Panc1 (cell line): ENCODE results near the gene DCUN1D1. TPM values are rescaled to one million over a fixed set of nuclear protein-coding genes. Genes with fewer than 3 reads are reported as not detected.

ENCODE experiments used
- ATAC-seq: fragments of 200-7000 bp; cut with Tn5 transposase; 2 replicates; pipeline ENCODE4 v1.9.1; 2020; ENCODE audit warnings: mild to moderate bottlenecking, moderate library complexity
- BruUV-seq: library from RNA; stranded (reverse); fragments of 400-500 nt; replicated peaks from 2 replicates; lab custom pipeline; 2021; lab: Mats Ljungman, UMichigan
- CTCF ChIA-PET: fragments of 300-600 bp; sonication (Branson Sonifier 250); formaldehyde crosslinking; loops from one replicate; lab custom pipeline; 2022; ENCODE audit warnings: antibody characterized with exemption; lab: Charles Lee
- POLR2A ChIA-PET: fragments of 300-600 bp; sonication (Branson Sonifier 250); formaldehyde crosslinking; loops from one replicate; lab custom pipeline; 2022; ENCODE audit warnings: antibody characterized with exemption; lab: Charles Lee
- DNase-seq: peaks from one replicate; pipeline ENCODE4 v3.0.0-alpha.2; 2010; ENCODE audit warnings: low read depth, low spot score
- H3K27ac ChIP-seq: 2 replicates; pipeline ENCODE4 v1.5.1; 2011; ENCODE audit warnings: mild to moderate bottlenecking, low read length, inconsistent platforms
- H3K27me3 ChIP-seq: fragments of 200-500 bp; sonication (Bioruptor generic); 2 replicates; pipeline ENCODE4 v1.6.0; 2014; ENCODE audit warnings: low read length, inconsistent platforms; ENCODE audit not compliant: control insufficient read depth, insufficient read depth
- H3K36me3 ChIP-seq: fragments of 200-500 bp; sonication (Bioruptor generic); 2 replicates; pipeline ENCODE4 v1.5.1; 2014; ENCODE audit warnings: inconsistent platforms, mild to moderate bottlenecking, low read length, moderate library complexity; ENCODE audit not compliant: control insufficient read depth, insufficient read depth
- H3K4me1 ChIP-seq: 2 replicates; pipeline ENCODE4 v1.5.1; 2011; ENCODE audit warnings: inconsistent platforms, mild to moderate bottlenecking, low read length, moderate library complexity; ENCODE audit not compliant: control insufficient read depth, insufficient read depth
- H3K4me3 ChIP-seq, 2 experiments: 2 replicates each; pipeline ENCODE4 v1.5.1; 2011 to 2012; ENCODE audit warnings: low read depth in 2 of 2, low read length in 2 of 2, mild to moderate bottlenecking in 2 of 2, inconsistent platforms in 1 of 2, moderate library complexity in 1 of 2
- H3K9me3 ChIP-seq: fragments of 200-500 bp; sonication (Bioruptor generic); 2 replicates; pipeline ENCODE4 v1.5.1; 2014; ENCODE audit warnings: low read depth, mild to moderate bottlenecking, inconsistent platforms, low read length, moderate library complexity; ENCODE audit not compliant: control insufficient read depth, insufficient read depth
- POLR2AphosphoS5 ChIP-seq: IDR thresholded peaks from 2 replicates; pipeline ENCODE4 v1.6.1; 2012; ENCODE audit warnings: mild to moderate bottlenecking, low read depth, low read length, moderate library complexity
- SIN3A ChIP-seq: IDR thresholded peaks from 2 replicates; pipeline ENCODE4 v1.6.1; 2012; ENCODE audit warnings: low read depth, mild to moderate bottlenecking, low read length, moderate library complexity, borderline replicate concordance; ENCODE audit not compliant: insufficient read depth
- TCF7L2 ChIP-seq: IDR thresholded peaks from 2 replicates; pipeline ENCODE4 v1.6.1; 2011; ENCODE audit warnings: mild to moderate bottlenecking, low read depth, low read length, inconsistent platforms
- in situ Hi-C: cut with HindIII; loops from 2 replicates; pipeline ENCODE4 v1.10.0; 2016; ENCODE audit warnings: low sequenced_read_pairs, low pct_unique_long_range_greater_than_20kb
- intact Hi-C: fragments of 100-400 bp; cut with micrococcal nuclease; formaldehyde crosslinking; loops from one replicate; pipeline ENCODE4 v1.10.0; 2022; ENCODE audit not compliant: unreplicated experiment
- total RNA-seq: library from RNA; stranded (reverse); gene quantifications from one replicate; pipeline ENCODE4 v1.2.1, GENCODE V29; 2021; ENCODE audit not compliant: unreplicated experiment
- TF ChIP-seq, protein P1 (sequence below), 2 experiments: IDR thresholded peaks; 2 replicates each; pipeline ENCODE4 v1.6.1; 2011 to 2012; ENCODE audit warnings: low read depth in 2 of 2, control low read depth in 1 of 2, low read length in 1 of 2, mild to moderate bottlenecking in 1 of 2, moderate library complexity in 1 of 2; ENCODE audit not compliant: insufficient read depth in 1 of 2
- TF ChIP-seq, protein P2 (sequence below): fragments of 450-650 bp; IDR thresholded peaks from 2 replicates; pipeline ENCODE4 v1.5.1; 2017; ENCODE audit warnings: mild to moderate bottlenecking

The DCUN1D1 gene
- total RNA-seq, 1 experiment from 2014 or later: 68.1 TPM

DNA sequence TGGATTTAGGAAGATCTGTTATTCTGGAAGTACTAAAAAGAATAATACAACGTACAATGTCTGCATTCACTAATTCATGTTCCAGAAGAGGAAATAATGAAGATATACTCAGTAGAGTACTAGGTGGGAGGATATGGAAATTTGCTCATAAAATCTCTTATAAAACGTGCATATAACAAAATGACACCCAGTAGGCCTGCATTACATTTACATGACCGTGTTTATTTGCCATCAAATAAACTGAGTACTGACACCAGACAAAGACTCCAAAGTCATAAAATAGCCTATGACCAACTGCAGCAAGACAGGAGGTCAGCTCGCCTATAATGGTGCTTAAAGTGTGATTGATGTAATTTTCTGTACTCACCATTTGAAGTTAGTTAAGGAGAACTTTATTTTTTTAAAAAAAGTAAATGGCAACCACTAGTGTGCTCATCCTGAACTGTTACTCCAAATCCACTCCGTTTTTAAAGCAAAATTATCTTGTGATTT, 60.4 kb downstream of the DCUN1D1 start:
- BruUV-seq: TSS peak; percentile 29
- POLR2A ChIA-PET: no interaction called here
- Histone ChIP-seq H3K4me1 (peaks cover 13% of the 10 kb centered on the region), H3K4me3 (no peak overlapping the region), H3K27me3 (no peaks in the 10 kb centered on the region), H3K36me3 (peaks cover 3% of the 10 kb centered on the region; the same call in 1 of the 2 replicates), H3K27ac (peak overlapping the region; percentile 68; the same call in 1 of the 2 replicates), H3K9me3 (no peaks in the 10 kb centered on the region)
- intact Hi-C loops (loop anchor here (5.0 kb wide), 1 partner anchor 462 kb away; no protein-coding TSS in a partner anchor), in situ Hi-C loops (no loop called here)
- ATAC-seq: no peak
- no peak for DNase-seq
- TF ChIP-seq SIN3A: no peak
- TF ChIP-seq TCF7L2: no peak
- TF ChIP-seq POLR2AphosphoS5: no peak
- TF ChIP-seq, protein P1, sequence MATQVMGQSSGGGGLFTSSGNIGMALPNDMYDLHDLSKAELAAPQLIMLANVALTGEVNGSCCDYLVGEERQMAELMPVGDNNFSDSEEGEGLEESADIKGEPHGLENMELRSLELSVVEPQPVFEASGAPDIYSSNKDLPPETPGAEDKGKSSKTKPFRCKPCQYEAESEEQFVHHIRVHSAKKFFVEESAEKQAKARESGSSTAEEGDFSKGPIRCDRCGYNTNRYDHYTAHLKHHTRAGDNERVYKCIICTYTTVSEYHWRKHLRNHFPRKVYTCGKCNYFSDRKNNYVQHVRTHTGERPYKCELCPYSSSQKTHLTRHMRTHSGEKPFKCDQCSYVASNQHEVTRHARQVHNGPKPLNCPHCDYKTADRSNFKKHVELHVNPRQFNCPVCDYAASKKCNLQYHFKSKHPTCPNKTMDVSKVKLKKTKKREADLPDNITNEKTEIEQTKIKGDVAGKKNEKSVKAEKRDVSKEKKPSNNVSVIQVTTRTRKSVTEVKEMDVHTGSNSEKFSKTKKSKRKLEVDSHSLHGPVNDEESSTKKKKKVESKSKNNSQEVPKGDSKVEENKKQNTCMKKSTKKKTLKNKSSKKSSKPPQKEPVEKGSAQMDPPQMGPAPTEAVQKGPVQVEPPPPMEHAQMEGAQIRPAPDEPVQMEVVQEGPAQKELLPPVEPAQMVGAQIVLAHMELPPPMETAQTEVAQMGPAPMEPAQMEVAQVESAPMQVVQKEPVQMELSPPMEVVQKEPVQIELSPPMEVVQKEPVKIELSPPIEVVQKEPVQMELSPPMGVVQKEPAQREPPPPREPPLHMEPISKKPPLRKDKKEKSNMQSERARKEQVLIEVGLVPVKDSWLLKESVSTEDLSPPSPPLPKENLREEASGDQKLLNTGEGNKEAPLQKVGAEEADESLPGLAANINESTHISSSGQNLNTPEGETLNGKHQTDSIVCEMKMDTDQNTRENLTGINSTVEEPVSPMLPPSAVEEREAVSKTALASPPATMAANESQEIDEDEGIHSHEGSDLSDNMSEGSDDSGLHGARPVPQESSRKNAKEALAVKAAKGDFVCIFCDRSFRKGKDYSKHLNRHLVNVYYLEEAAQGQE (IDR thresholded peaks at IDR 0.05; ENCODE audit: insufficient read depth in 1 of 2, low read depth in 2 of 2, low read length in 1 of 2): no peak
- TF ChIP-seq, protein P2, sequence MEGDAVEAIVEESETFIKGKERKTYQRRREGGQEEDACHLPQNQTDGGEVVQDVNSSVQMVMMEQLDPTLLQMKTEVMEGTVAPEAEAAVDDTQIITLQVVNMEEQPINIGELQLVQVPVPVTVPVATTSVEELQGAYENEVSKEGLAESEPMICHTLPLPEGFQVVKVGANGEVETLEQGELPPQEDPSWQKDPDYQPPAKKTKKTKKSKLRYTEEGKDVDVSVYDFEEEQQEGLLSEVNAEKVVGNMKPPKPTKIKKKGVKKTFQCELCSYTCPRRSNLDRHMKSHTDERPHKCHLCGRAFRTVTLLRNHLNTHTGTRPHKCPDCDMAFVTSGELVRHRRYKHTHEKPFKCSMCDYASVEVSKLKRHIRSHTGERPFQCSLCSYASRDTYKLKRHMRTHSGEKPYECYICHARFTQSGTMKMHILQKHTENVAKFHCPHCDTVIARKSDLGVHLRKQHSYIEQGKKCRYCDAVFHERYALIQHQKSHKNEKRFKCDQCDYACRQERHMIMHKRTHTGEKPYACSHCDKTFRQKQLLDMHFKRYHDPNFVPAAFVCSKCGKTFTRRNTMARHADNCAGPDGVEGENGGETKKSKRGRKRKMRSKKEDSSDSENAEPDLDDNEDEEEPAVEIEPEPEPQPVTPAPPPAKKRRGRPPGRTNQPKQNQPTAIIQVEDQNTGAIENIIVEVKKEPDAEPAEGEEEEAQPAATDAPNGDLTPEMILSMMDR: no peak
- CTCF ChIA-PET: no interaction called here

DNA sequence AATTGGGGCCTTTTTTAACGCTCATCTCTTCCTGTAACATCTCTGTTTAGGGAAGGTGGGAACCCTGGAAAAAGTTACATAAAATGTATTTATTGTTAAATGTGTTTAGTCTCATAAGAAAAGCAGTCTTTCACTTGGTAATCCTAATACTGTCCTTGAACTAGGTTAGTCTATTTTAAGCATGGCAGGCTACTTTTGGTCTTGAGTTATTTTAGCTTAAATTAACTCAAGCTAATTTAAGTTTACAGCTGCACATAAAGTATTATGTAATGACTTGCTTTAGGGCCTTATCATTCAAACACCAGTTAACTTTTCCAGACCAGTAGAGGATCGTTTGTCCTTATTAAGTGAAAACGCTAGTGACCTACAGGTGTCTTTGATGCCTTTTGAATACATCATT, 63.2 kb downstream of the DCUN1D1 start:
- Histone ChIP-seq H3K27me3 (no peaks in the 10 kb centered on the region), H3K27ac (no peak overlapping the region), H3K4me3 (no peak overlapping the region), H3K36me3 (peaks cover 3% of the 10 kb centered on the region; the same call in 1 of the 2 replicates), H3K4me1 (peaks cover 13% of the 10 kb centered on the region), H3K9me3 (no peaks in the 10 kb centered on the region)
- CTCF ChIA-PET: no interaction called here
- in situ Hi-C loops: no loop called here
- POLR2A ChIA-PET: no interaction called here
- DNase-seq: no peak
- no TSS peak for BruUV-seq
- ATAC-seq: no peak
- TF ChIP-seq SIN3A (no peak), TCF7L2 (no peak), POLR2AphosphoS5 (no peak)
- TF ChIP-seq, protein P2: no peak
- TF ChIP-seq, protein P1 (IDR thresholded peaks at IDR 0.05; ENCODE audit: insufficient read depth in 1 of 2, low read depth in 2 of 2, low read length in 1 of 2): no peak
- intact Hi-C loops: no loop called here
